Measurements from ENCODE around the gene CD247.

DNA sequence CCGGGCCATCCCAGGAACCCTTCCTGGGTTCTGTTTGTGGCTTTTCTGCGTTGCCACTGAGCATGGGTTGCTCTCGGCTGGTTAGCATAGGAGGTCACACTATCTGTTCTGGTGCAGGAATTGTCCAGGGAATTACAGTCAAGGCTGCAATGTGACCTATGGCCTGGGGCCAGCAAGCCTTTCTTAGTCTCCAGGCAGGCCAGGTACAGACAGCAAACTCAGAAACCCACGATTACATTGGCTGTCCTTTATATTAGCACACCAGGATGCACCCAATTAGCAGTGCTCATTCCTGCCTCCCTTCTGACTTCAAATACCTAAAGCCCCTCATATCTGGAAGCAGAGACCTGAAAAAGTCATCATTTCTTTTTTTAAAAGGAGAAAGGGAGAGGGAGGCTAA is 55.2 kb downstream of the CD247 start:
- no peak for TF ChIP-seq YY1 (IDR thresholded peaks at IDR 0.05; ENCODE audit: low read depth)
- no peak for TF ChIP-seq RXRA (IDR thresholded peaks at IDR 0.05; ENCODE audit: borderline replicate concordance, low read depth)
- TF ChIP-seq, protein P1, sequence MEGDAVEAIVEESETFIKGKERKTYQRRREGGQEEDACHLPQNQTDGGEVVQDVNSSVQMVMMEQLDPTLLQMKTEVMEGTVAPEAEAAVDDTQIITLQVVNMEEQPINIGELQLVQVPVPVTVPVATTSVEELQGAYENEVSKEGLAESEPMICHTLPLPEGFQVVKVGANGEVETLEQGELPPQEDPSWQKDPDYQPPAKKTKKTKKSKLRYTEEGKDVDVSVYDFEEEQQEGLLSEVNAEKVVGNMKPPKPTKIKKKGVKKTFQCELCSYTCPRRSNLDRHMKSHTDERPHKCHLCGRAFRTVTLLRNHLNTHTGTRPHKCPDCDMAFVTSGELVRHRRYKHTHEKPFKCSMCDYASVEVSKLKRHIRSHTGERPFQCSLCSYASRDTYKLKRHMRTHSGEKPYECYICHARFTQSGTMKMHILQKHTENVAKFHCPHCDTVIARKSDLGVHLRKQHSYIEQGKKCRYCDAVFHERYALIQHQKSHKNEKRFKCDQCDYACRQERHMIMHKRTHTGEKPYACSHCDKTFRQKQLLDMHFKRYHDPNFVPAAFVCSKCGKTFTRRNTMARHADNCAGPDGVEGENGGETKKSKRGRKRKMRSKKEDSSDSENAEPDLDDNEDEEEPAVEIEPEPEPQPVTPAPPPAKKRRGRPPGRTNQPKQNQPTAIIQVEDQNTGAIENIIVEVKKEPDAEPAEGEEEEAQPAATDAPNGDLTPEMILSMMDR (IDR thresholded peaks at IDR 0.05), result no peak
- no peak for TF ChIP-seq JUND (IDR thresholded peaks at IDR 0.05)
- no peak for TF ChIP-seq RFX5 (IDR thresholded peaks at IDR 0.05; ENCODE audit: low read length)
- no peak for TF ChIP-seq TEAD4 (IDR thresholded peaks at IDR 0.05; ENCODE audit: borderline replicate concordance, insufficient read depth)
- TF ChIP-seq MXI1 (IDR thresholded peaks at IDR 0.05; ENCODE audit: low read depth, low read length), result no peak

Measured in SK-N-SH (cell line).